CD4-positive, alpha-beta T cell treated with Interferon alpha-2 for 1 hour (primary cell): ENCODE data around the gene C22orf42.

Experiments used
- DNase-seq, 2 donors: peaks; one replicate each; pipeline ENCODE4 v3.0.0-alpha.2; 2020 to 2022

Gene C22orf42

DNA sequence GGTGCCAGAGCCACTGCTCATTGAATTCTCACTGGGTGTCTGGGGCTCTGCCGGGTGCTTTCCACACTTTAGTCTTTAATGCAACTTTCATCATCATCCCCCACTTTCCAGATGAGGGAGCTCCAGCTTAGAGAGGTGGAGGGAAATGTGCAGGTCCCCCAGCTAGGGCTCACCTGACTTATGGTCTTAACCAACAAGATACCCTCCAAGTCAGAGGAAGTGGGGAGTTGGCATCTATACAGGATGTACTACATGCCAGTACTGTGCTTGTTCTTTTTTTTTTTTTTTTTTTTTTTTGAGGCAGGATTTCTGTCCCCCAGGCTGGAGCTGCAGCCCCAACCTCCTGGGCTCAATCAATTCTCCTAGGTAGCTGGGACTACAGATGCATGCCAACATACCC is 26.3 kb downstream of the C22orf42 start:
- DNase-seq: no peak

DNA sequence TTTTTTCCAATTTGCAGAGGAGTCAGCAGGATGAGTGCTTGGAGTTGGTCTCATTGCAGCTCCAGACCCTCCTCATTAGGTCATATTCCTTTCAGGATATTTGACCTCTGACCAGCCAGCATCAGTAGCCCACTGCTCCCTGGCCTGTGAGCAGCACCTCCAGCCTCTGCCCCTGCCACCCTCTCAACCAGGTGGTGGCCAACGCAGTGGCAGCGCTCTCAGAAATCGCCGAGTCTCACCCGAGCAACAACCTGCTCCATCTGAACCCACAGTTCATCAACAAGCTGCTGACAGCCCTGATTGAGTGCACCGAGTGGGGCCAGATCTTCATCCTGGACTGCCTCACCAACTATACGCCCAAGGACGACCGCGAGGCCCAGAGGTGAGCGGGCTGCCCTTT is 27.0 kb downstream of the C22orf42 start:
- DNase-seq: no peak

DNA sequence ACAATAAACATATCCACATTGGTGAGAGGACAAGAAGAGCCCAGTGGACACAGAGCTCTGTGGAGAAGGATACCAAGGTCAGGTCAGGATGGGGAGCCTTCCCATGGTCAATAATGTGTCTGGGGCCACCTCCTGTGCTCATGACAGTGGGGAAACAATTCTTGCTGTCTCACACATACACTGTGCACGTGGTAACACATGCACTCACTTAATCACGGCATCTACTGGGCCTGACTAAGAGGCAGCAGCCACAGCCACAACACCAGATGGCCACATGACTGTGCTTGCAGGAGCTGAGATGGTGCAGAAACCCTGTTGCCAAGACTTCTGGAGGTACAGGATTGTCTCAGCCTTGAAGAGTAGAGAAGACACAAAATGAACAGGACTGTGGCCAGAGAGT is 28.6 kb downstream of the C22orf42 start:
- no peak for DNase-seq

DNA sequence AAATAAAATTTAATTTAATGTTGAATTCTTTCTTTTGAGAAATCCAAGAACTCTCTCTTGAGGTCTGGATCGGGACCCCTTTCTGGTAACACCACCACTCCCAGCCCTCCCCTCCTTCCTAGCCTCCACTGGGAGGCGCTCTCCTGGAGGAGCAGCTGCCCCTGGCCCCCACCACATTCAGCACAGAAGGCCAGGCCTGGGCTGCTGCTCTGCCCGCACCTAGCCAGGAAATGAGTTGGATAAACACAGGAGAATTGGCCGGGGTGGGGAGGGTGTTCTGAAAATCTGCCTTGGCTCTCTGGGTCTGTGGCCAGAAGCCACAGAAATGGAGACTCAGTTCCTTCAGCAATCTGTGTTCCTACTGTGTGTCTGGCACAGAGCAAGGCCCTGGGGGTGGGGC is 31.2 kb downstream of the C22orf42 start:
- DNase-seq: no peak

DNA sequence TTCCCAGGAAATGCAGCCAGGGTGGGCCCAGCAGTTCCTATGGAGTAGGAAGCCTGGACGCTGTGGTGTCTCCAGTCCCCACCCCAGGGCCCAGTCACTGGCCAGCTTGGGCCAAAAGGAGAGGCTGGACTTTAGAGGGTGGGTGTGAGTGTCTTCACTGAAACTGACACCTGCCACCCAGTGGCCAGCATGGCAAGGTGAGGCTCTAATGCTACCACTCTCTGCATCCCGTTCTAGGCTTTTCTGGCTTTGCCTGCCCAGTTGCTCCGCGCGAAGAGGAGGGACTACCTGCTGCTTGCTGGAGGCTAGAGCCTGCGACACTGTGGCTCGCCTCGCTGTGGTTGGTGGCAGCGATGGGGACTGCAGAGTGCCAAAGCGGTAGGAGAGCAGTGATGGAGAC is 35.4 kb downstream of the C22orf42 start:
- no peak for DNase-seq

DNA sequence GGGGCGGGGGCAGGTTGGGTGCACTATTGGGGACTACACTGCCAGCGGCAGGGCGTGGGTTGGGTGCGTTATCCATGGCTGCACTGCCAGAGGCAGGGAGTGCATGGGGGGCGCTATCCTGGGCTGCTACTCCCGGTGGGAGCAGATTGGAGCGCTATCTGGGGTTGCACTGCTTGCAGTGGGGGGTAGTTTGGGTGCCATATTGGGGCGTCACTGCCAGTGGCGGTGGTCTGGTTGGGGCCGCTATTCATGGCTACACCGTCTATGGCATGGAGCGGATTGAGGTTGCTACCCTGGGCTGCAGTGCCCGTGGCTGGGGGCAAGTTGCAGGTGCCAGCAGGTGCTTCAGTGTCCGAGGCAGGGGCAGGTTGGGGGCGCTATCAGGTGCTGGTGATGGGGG is 36.2 kb downstream of the C22orf42 start:
- DNase-seq: no peak

DNA sequence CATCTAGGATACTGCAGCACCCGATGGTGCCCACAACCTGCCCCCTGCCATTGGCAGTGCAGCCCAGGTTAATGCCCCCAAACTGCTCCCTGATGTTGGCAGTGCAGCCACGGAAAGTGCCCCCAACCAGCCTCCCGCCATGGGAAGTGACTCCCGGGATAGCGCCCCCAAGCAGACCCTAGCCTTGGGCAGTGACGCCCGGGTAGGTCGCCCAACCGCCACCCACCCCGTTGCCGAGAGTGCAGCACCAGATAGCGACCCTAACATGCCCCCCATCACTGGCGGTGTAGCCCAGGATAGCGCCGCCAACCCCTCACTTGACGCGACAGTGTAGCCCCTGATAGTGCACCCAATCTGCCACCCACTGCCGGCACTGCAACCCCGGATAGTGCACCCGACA is 38.5 kb downstream of the C22orf42 start:
- no peak for DNase-seq

DNA sequence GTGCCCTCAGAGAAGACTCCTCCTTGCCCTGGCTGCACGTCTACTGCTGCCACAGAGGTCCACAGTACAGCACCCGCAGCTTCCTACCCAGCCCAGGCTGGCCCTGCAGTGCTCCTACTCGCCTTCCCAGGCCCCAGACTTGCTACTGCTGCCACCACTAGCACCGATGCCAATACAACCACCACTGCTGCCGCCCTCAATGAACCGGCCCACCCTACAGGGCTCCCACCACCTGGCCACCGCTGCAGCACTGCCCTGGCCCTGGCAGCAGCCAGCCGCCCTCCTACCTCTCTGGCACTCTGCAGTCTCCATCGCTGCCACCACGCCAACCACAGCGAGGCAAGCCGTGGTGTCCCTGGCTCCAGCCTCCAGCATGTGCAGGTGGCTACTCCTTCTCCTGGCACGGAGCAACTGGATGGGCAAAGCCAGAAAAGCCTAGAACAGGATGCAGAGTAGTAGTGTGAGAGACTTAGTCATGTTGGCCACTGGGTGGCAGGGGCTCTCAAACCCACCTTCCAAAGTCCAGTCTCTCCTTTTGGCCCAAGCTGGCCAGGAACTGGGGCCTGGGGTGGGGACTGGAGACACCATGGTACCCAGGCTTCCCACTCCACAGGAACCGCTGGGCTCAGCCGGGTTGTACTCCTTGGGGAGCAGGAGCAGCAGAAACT is 39.4 kb downstream of the C22orf42 start:
- DNase-seq: no peak

DNA sequence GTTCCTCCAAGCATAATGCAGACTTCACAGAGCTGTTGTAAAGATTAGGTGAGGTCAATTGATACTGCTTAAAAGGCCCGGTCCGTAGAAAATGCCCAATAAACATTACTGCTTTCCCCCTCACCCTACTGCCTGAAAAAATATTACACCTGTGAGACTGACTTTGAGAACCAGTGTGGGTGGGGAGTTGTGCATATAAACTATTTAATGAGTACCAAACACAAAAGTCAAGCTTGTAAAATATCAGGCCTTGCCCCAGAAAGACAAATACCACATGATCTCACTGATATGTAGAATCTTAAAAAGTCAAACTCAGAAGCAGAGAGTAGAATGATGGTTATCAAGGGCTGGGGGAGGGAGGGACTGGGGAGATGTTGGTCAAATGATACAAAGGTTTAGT is 46.7 kb downstream of the C22orf42 start:
- no peak for DNase-seq

DNA sequence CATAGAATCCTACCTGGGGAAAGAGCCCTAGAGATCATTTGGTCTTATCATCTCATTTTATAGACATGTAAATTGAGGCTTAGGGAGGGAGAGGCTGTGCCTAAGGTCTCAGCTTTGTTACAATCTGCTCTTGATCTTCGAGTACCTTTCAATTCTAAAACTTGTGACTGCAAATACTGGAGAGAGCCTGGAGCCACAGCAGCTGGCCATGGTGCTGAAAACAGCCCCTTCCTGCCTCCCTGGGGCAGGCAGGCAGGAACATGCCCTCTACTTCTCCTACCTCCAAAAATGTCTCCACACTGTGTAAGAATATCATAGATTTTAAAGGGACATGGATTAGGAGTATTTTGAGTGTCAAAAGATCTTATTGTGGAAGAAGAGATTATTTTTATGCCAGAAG is 52.2 kb downstream of the C22orf42 start:
- no peak for DNase-seq

DNA sequence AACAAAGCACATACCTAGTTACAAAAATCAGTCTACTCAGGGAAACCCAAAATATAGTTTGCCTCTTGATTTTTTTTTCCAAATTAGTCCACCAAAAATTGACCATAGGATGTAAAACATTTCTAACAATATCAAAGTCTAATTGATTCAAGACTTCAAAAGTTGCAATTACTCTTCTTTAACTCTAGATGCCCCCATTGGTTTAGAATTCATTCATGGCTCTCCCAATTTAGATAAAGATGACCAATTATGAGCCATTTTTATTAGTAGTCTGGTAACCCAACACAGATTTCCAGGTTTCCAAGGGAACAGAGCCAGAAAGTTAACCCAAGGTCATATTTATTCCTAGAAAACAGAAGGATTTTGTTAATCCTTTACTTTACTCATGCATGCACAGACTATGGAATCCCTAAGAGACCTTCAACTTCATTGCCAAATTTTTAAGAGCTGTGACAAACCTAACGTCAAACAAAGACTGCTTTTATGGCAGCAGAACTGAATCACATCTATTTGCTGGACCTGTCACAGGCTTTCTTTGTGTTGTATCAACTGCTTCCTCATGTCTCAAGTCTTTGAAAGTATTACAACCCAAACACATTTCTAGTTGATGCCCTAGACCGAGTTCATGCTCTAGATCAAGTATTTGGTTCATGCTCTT is 55.3 kb downstream of the C22orf42 start:
- DNase-seq: peak in 1 of 2 donors; percentile 46

DNA sequence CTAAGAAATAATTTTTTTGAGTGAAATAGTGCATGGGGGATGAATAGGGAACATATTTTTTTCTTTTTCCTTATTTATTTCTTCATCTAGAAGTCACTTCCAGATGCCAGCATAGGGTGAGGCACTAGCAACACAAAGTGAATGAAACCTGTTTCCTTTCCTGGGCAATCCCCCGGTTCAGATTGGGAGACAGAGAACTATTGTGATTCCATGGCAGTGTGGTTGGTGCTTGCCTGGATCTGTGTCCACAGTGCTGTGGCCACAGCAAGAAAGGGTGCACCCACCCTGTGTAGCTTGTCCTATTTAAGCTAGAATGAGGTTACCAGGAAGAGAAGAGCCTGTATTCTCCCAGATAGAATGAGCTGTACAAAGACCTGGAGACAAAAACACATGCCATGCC is 58.4 kb downstream of the C22orf42 start:
- no peak for DNase-seq
